GM18519 (cell line): ENCODE measurements around the gene NYAP2.

Experiments used
- ATAC-seq: cut with Tn5 transposase; IDR thresholded peaks from one replicate; pipeline ENCODE4 v1.9.1; 2021; ENCODE audit warnings: mild to moderate bottlenecking, moderate library complexity; ENCODE audit not compliant: unreplicated experiment, low FRiP score

The NYAP2 gene

DNA sequence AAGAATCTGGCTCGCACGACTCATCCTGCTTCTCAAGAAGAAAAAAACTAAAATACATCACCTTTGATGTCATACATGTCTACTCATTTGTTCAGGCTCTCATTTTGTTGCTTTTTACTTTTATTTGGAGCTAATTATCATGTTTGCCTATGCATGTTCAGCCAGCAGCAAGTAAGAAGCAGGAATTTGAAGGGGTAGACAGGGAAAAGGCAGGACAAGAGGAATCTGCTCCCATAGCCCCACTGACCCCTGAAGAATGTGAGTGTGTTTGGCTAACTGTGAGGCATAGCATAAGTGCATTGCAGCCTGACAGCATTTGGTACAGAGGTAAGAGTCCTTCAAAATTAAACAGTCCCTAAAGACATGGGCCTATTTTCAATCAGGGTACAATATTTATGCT lies 72.7 kb downstream of the NYAP2 start:
- no peak for ATAC-seq

DNA sequence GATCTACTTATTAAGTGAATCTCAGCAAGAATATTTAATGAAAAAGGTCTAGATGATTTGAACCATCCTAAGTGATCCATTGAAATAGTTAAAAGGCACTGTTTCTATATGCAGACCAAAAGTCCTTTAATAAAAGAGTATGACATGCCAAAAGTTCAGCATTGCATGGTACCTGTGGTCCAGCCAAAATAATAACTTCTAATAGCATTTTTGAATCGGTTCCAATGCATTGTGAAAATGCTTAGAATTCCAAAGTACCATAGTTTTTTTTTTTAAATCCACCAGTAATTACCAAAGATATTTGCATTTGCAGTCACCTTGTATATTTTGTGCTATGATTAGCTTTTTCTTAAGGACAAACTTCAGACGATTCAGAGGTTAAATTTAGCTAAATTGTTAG lies 79.9 kb downstream of the NYAP2 start:
- ATAC-seq: no peak

DNA sequence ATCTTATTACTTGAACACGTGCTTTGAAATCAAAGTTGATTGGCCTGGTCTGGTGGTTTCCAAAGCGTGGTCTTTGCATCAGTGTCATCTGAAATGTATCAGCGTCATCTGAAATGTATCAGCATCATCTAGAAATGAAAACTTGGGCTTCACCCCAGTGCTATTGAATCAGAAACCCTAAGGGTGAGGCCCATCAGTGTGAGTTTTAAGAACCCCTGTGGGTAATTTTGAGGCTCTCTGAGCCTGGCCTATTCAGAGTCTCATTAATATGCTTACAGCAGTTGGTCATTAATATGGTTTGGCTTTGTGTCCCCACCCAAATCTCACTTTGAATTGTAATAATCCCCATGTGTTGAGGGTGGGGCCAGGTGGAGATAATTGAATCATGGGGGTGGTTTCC lies 85.2 kb downstream of the NYAP2 start:
- ATAC-seq: no peak

DNA sequence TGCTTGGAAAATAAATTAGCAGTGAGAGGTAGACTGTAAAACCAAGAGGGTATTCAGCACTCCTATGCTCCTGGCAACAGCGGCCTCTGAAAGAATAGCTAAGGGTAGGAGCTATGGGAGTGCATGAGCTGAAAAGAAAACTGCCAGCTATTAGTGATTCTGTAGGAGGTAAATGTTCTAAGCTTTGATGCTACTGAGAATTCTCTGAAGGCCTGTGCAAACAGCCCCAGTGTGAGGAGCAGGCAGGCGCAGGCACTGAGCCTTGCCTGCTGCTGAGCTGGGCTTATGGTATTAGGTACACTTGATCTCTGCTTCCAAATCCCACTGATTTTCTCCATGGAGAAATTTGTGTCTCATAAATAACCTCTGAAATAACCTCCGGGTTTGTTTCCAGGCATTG lies 86.7 kb downstream of the NYAP2 start:
- no peak for ATAC-seq

DNA sequence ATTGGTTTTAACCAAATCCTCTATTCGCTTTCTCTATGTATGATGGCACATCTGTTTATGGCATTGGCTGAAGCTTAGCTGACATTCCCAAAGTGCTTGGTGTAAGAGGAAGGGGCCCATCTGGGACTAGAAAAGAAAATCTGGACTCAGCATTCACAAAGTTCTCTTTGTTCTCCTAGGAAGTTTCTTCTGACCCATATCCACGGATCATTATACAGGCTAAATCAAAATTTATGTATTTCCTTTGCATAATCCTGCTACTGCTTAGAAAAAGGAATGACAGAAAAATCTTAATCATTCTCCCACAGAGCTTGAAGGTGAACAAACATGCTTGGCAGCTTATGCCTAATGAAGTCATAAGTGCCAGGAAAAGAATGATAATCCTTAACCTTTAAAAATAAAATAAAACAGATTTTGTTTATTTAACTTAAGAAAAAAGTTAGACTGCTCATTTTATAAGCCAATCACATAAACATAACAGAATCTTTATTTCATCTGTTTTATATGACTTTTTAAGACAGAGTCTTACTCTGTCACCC lies 88.4 kb downstream of the NYAP2 start:
- ATAC-seq: no peak

DNA sequence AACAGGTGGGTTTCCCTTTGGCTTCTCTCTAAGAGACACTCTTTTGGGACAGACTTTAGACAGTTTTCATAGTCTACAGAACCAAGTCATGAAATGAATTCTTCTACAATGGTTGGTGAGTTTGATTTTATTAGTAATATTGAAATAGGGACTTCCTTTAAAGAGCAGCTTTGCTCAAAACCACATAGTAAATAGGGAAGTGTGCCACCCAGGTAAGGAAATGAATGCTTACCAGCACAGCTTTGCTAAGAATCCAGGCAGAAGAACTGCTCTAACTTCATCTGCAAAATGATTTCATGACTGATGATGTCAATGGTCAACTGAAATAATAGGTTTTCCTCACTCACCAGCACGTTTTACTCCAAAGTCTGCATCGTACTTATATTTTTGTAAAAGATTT lies 89.2 kb downstream of the NYAP2 start:
- ATAC-seq: no peak

DNA sequence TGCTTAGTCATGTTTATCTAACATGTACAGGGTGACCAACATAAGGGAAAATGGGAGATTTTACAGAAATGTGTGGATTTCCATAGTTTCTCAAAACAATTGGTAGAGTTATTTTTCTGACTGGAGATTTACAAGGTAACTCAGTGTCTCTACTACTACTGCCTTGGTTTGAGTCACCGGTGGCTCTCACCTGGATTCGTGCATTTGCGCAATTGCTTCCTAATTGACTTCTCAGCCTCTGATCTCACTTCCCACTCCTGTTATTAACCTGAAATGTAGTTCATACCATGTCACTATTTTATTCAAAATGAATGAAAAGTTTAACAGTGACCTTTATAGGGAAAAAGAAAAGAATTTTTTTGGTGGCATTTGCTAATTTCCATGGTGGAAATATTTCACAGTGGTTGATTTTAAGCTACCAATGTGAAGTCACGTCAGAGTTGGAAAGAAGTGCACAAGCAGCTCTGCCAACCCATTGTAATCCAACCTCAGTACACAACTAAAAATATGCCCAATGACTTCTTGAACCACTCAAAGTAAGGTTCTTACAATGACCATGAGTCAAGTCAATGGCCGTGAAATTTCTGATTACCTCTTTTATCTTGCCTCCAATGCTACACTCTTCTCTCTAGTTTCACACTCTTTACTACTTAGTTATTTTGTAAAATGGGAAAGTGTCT lies 94.0 kb downstream of the NYAP2 start:
- no peak for ATAC-seq

DNA sequence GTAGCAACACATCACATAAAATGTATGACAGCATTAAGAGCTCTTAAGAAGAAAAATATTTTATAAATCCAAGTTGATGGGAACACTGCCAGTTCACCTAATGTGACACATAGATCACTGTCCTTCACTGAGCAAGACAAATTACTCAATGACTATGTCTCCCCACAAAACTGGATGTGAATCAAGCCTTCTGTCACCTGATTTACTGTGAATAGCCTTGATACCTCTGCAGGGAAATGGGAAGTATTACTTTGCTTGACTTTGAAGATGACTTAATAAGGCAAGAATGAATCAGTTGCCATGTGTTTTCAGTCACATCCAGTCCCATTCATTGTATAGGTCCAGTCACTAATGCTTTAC lies 94.6 kb downstream of the NYAP2 start:
- no peak for ATAC-seq

DNA sequence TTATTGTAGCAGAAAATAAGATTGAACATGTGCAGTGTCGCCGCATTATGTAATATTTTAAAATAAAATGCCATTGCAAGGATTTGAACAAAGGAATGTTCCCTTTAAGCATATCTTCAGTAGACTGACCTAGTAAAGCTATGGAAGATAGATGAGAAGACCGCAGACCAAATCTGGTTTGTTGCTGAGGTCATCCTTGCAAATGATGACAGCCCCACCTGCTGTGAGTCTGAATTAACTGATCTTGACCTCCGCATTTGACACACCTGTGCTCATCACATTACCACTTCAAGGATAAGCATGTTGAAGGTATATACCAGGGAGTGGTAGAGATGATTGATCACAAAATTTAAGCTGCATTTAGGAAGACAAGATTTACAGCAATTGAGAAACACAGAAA lies 96.2 kb downstream of the NYAP2 start:
- ATAC-seq: no peak

DNA sequence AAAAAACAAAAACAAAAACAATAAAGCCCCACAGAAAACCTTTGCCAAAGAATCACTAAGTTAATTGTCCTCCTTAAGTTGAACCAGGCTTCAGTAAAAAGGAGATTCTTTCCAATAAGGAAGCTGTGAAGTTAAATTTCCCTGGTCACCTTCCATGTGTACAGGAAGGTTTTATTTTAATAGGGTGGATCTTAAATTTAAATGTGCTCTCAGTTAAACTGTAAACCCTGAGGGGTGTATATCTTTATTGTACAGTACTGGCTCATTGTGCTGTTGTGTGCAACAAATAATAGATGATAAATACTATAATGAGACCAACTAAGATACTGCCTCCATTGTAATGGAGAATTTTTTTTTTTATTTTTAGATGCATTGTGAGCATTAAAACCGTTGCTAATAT lies 97.1 kb downstream of the NYAP2 start:
- ATAC-seq: no peak

DNA sequence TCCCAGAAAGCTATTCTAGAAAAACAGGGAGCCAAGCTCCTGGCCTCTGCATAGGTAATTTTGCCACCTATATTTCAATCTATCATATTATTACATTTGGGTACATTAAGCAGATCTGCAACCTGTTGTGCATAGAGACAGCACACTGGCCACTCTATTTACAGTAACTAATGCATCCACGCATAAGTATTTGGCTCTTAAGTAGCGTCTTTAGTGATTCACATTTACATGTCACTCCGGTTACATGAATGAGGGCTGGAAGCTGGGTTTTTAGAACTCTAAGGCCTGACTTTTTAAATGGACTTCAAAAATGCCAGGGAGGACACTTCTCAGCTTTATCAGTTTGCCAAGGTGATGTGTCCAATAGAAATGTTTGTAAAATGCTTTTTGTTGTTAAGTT lies 97.7 kb downstream of the NYAP2 start:
- no peak for ATAC-seq

DNA sequence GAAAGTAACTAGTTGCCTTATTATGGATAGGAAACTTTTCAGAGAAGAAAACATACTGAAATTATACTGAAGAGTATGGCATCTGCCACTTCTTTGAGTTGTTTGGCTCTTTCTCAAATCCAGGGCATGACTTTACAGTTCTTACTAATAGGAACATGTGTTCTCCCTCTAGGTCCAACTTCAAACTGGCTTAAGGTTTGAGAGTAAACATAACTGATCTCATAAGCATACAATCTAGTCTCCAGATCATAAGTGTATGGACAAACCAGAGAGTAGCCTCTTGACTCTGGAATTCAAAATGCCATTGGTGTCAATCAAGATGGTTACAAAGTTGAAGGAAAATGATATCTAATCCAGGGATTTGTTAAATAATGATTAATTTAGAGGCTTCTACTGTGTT lies 101.5 kb downstream of the NYAP2 start:
- ATAC-seq: no peak

DNA sequence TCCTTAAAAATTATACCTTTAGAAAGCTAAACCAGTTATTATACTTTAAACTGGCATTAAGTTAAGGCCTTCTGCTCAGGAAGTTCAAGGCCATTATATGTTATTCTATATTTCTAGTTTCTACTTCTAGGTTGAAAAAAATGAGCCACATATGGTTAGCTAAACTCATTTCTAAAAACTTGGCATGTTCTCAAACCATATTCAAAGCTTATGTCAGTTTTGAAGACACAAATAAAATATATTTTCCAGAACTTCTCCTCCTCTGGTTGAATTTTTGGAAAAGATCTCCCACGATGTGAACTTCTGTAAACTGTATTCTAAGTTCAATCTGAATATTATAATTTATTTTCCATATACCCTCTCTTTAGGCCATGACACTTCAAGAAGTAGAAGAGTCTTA lies 103.5 kb downstream of the NYAP2 start:
- ATAC-seq: no peak

DNA sequence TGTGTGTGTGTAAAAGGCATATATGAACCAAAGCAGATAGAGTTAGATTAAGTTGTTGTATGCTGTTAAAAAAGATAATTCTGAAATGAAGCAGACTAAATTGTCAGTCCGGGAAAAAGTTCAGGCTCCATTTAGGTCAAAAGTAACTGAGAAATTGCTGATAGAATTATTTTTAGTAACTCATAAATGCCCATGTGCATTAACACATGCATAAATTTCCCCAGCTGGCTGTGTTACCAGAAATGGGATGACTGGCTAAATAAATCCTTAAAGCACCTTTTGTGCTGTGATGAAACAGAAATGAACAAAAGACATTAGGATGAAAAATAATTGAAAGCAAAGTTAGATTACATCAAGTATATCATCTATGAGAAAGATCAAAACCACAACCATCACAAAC lies 111.3 kb downstream of the NYAP2 start:
- no peak for ATAC-seq

DNA sequence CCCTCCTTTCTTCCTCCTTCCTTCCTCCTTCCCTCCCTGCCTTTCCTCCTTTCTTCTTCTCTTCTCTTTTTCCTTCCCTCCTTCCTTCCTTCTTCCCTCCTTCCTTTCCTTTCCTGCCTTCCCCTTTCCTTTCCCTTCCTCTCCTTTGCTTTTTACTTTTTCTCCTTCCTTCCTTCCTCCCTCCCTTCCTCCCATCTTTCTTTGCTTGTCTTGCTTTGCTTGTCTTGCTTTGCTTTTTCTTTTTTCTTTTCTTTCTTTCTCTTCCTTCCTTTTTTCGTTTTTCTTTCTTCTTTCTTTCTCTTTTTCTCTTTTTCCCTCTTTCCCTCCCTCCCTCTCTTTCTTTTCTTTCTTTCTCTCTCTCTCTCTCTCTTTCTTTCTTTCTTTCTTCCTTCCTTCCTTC lies 113.0 kb downstream of the NYAP2 start:
- ATAC-seq: no peak

DNA sequence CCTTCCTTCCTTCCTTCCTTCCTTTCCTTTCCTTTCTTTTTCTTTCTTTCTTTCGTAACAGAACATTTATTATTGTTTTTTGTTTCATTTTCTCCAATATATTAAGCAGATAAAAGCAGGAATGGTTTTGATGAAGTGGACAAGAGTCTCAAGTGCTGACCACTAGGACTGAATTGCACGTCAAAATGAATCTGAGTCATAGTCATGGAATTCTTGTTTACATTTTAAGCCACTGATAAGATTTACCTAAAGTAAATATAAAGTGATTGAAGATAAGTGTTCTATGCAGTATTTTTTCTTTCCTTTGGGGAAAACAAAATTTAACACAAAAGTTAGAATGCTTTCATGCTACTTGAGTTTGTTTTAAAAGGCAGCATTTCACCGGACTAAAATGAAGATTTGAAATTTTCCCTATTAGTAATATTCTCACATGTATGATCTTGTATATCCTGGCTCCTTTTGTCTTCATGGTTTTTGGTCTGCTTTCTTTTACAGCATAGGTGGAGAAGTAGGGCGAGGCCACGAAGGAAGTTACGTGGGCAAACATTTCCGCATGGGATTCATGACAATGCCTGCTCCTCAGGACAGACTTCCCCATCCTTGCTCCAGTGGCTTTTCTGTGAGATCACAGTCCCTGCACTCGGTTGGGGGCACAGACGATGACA lies 113.5 kb downstream of the NYAP2 start:
- no peak for ATAC-seq

DNA sequence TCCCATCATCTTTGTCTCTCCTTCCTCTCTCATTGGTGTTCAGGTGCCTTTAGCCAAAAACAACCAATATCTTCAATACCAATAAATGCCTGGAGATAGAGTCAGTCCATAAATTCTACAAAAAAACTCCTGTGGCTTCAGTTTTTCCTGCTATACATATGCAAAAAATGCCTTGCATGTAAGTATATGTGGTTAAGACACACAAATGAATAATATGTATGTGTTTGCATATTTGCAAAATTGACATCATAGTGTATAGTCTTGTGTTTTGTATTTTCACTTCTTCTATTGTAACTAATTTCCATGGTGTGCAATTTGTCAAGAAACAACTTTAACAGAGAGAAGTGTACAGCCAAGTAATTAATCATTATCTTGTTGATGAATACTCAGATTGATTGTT lies 115.5 kb downstream of the NYAP2 start:
- ATAC-seq: no peak

DNA sequence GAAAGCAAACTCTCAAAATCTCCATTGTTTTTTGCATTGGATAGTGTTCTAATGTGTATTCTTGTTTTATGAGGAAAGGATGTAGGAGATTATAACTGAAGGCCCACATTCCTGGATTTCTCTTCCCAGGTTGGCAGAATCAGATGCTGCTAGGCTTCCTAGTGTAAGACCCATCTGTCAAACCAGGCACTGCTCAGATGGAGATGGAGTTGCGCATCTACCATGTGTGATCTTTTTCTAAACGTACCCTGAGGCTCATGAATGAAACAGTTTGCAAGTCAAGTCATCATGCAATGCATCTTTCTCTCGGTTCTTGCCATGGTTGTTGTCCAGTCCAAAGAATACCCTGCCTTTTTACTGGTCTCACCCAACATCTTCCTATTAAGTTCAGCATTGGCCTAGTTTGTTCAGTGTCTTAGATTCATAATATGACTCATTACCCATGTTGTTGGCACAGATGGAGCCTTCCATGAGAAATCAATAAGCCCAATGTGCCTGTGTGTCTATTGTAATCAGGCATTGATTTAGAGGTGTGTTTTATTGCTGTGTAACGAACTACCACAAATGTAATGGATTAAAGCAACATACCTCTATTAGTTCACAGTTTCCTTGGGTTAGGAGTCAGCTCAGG lies 127.4 kb downstream of the NYAP2 start:
- no peak for ATAC-seq

DNA sequence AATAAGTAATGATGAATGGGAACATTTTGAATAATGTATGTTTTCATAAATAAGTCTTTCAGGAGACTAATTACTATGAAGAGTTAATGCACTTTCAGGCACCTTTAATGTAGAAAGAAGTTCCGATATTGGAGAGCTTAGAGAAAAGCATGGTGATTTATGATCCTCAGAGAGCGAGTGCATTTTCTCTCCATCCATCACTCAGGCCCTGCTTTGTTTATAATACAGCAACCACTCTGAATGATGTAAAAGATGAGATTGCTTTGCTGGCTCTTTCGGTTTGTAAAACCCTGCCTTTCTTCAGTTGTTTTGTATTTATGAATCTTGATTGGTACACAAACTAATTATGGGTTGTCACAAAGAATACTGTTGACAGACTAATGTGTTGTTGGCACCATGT lies 132.0 kb downstream of the NYAP2 start:
- no peak for ATAC-seq

DNA sequence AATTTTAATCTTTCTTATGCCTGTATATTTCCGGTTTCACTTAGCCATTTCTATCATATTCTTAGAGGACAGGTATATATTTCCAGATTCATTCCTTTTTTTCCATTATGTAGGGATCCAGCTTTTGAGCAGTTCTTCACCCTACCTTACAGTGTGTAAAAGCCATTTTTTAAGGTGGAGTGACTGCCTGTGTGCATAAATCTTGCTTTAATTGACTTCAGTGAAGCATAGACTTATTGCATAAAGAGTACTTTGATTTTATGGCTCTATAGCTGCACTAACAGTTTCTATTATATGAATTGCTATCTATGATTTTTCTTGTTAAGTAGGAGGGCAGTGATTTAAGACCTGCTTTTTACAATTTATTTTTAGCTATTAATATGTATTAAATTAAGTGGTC lies 132.6 kb downstream of the NYAP2 start:
- no peak for ATAC-seq

DNA sequence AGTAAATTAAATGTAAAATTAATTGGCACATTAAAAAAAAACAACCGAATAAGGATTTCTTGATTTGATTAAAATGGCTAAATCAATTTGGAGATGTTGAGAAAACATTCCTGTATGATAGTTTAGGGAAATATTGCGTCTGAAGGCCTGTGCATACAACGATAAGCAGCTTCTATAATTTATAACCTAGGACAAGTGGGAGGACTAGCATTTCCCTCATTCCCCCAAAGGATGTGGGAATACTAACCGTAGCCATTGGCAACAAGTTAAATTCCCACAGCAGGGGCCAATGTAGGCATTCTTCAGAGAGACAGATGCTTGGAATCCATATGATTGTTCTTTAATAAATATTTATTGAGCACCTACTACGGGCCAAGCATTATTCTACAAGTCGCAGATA lies 134.5 kb downstream of the NYAP2 start:
- no peak for ATAC-seq

DNA sequence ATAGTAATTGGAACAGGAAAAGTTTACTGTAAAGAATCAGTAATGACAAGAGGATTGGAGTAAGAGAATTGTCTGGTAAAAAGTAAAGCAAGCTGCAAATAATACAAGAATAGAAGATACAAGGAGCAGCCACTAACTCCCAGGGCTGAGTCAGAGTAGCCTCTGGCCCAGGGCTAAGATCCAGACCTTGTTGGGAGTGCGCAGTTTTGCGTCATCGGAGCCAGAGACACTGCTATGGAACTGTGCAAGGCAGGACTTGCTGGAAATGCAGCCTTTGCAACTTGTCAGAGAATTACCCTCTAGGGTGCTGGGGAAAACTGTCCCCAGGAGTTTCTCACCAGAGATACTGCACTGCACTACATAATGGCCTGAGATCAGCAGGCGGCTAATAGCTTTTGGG lies 135.2 kb downstream of the NYAP2 start:
- no peak for ATAC-seq
